Heart left ventricle (tissue), 16 donors: Measurements from ENCODE around the gene SSNA1. TPM values are rescaled to one million over a fixed set of nuclear protein-coding genes. Genes with fewer than 3 reads are reported as not detected.
A peak's percentile ranks its signal among the peaks of the same experiment; 100 is the strongest.

Source experiments
- ATAC-seq, 4 donors: fragments of 200-7000 bp; cut with Tn5 transposase; one replicate each; pipeline ENCODE4 v1.9.1; 2020 to 2022; ENCODE audit warnings: moderate library complexity in 4 of 4, mild to moderate bottlenecking in 3 of 4, moderate number of reproducible peaks in 1 of 4
- DNase-seq, 5 donors: peaks; one replicate each; pipeline ENCODE4 v3.0.0-alpha.2; 2020
- H3K27ac ChIP-seq, 12 donors: fragments of 200-600 bp; sonication (generic) in 4 of 12; one replicate each; pipeline versions ENCODE4 v1.5.0 to v1.8.0; 2016 to 2022; ENCODE audit warnings: mild to moderate bottlenecking in 2 of 12
- H3K27me3 ChIP-seq, 9 donors: fragments of 200-600 bp; sonication (generic) in 2 of 9; one replicate each; pipeline versions ENCODE4 v1.5.1 to v1.8.0; 2016 to 2022; ENCODE audit warnings: mild to moderate bottlenecking in 3 of 9
- H3K36me3 ChIP-seq, 9 donors: fragments of 200-600 bp; sonication (generic) in 2 of 9; one replicate each; pipeline versions ENCODE4 v1.5.0 to v1.8.0; 2018 to 2022; ENCODE audit warnings: mild to moderate bottlenecking in 2 of 9
- H3K4me1 ChIP-seq, 12 donors: fragments of 200-600 bp; sonication (generic) in 4 of 12; one replicate each; pipeline versions ENCODE4 v1.5.0 to v1.8.0; 2016 to 2022; ENCODE audit warnings: mild to moderate bottlenecking in 3 of 12
- H3K4me3 ChIP-seq, 12 donors: fragments of 200-600 bp; sonication (generic) in 4 of 12; one replicate each; pipeline versions ENCODE4 v1.5.0 to v1.8.0; 2017 to 2022; ENCODE audit warnings: mild to moderate bottlenecking in 9 of 12, moderate library complexity in 4 of 12
- H3K9me3 ChIP-seq, 12 donors: fragments of 200-600 bp; sonication (generic) in 4 of 12; one replicate each; pipeline versions ENCODE4 v1.5.0 to v1.8.0; 2016 to 2022; ENCODE audit warnings: mild to moderate bottlenecking in 1 of 12
- CTCF ChIP-seq, 12 donors: fragments of 200-600 bp; sonication (generic) in 4 of 12; IDR thresholded peaks; one replicate each; pipeline versions ENCODE4 v1.5.0 to v1.8.0; 2018 to 2022; ENCODE audit warnings: antibody characterized with exemption in 12 of 12, mild to moderate bottlenecking in 5 of 12
- POLR2A ChIP-seq, 2 donors: fragments of 450-650 bp; IDR thresholded peaks; one replicate each; pipeline ENCODE4 v1.6.1; 2017; ENCODE audit warnings: antibody characterized with exemption in 2 of 2, mild to moderate bottlenecking in 2 of 2, moderate library complexity in 2 of 2
- WGBS, 4 donors: extraction: QIAGEN DNeasy Blood & Tissue Kit in 2 of 4; methylation state at CpG; one replicate each; pipeline versions ENCODE4 v1.1.5 to v1.1.7; 2013 to 2018; 5-methylcytosine and 5-hydroxymethylcytosine counted together
- intact Hi-C, 10 donors: fragments of 100-400 bp; cut with DNase I; formaldehyde crosslinking; loops; one replicate each; pipeline versions ENCODE4 v1.11.1 to v1.14.2; 2022
- polyA plus RNA-seq, 2 donors: library from polyadenylated mRNA; stranded (reverse); fragments of 200-250 nt; gene quantifications; one replicate each; pipeline ENCODE4 v1.2.3, GENCODE V29; 2013
- total RNA-seq, 9 donors: library from RNA; depleted of rRNA in 2 of 9; stranded (reverse); fragments of >200 nt in 2 of 9; fragmentation: NEBNext Ultra II Directional in 3 of 9; extraction: Animal tissue kit (Norgen Biotek cat#: 25700) in 3 of 9; gene quantifications; one replicate each; pipeline versions ENCODE4 v1.1.0 to v1.2.4, GENCODE V29; 2016 to 2023
- donor health status: ischemic (EF 13 %, LVEDD 7.1; RV severe dilation, severe dysfunction).
- donor health status: healthy with polysubstance abuse.
- donor health status: DM: no; HTN: yes; CAD: no.
- donor health status: DM: no; HTN: no; CAD: no.
- donor health status: ischemic (EF 25% LVEDD 6.9; RV normal size, moderate dysfunction).
- donor health status: ischemic (EF 25% LVEDD 5.7; RV mildly dilated, moderate dysfunction).
- donor health status: healthy.
- donor health status: DM: yes; HTN: yes; CAD: no.
- donor health status: ischemic (EF 35%, LVEDD 5.7; RV mildly dilated, moderate dysfunction).
- donor health status: nonischemic (EF 11% LVEDD 7.7; RV severe dilation, severe dysfunction).
- donor health status: DM: yes; HTN: yes; CAD: no.
- donor health status: PGD.
- donor health status: ischemic (EF 29% LVEDD 5.4; RV normal size, mild dysfunction).
- donor health status: nonischemic (EF 23%, LVEDD 6.1; RV moderate dilation, normal function).

The SSNA1 gene
- total and polyA plus RNA-seq, 11 donors: 46.0 to 161 (median 67.7) TPM

GRCh38 chr9:137200311-137201204 lies 12.1 kb downstream of the SSNA1 start, which contains the start of gene TPRN:
TSS of gene TPRN (minus strand) at chr9:137200741. CDS start at chr9:137200711, 30 bp downstream.
- ATAC-seq: peak; percentile 97 to 99 (median 98)
- intact Hi-C loops: loop anchor here in 1 of 10 donors (1.0 kb wide), 1 partner anchor 12 kb away; the partner anchor contains the start of genes ANAPC2 and SSNA1

GRCh38 chr9:137201205-137201868 lies 12.9 kb downstream of the SSNA1 start:
- Histone ChIP-seq H3K36me3 (no peaks in the 10 kb centered on the region), H3K27ac (peak overlapping the region; percentile 48 to 99 (median 88)), H3K27me3 (no peaks in the 10 kb centered on the region), H3K4me3 (peak overlapping the region; percentile 15 to 94 (median 68)), H3K9me3 (no peaks in the 10 kb centered on the region), H3K4me1 (peaks cover 12 to 87% (median 74%) of the 10 kb centered on the region in 12 donors)
- TF ChIP-seq POLR2A (IDR thresholded peaks at IDR 0.05) (no peak), CTCF (IDR thresholded peaks at IDR 0.05) (no peak)
- intact Hi-C loops: no loop called here
- DNase-seq: no peak
- WGBS, 4 donors: 10 to 13% (median 13%) methylated on average over 23 of the region's 23 CpGs
- ATAC-seq: no peak

More at GRCh38 chr9:137200311-137201204, 12.1 kb downstream of the SSNA1 start, which contains the start of gene TPRN:
- Histone ChIP-seq H3K4me3 (peak within 1 kb of the TSS; percentile 23 to 94 (median 68)), H3K4me1 (peaks cover 10 to 88% (median 74%) of the 10 kb centered on the region in 12 donors), H3K9me3 (no peaks in the 10 kb centered on the region), H3K36me3 (no peaks in the 10 kb centered on the region), H3K27me3 (no peaks in the 10 kb centered on the region), H3K27ac (peak within 1 kb of the TSS; percentile 48 to 99 (median 88))
- peak; percentile 99 to 100 (median 100) for DNase-seq
- TF ChIP-seq POLR2A (IDR thresholded peaks at IDR 0.05) (peak; percentile 80 to 85), CTCF (IDR thresholded peaks at IDR 0.05) (peak in 1 of 12 donors; percentile 7)
- WGBS, 4 donors: 1% methylated on average over 18 to 118 of the region's 118 CpGs

DNA sequence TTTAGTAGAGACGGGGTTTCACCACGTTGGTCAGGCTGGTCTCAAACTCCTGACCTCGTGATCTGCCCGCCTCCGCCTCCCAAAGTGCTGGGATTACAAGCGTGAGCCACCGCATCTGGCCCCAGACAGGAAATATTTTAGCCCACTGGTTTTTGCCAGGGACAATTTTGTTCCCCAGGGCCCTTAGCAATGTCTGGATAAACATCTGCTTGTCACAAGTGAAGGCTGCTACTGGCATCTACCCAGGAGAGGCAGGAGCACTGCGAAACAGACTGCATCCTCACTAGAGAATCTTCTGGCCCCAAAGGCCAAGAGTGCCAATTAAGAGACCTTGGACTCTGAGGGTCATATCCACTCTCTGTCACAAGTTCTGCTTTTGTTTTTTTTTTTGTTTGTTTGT lies 14.5 kb downstream of the SSNA1 start:
- DNase-seq: no peak
- H3K36me3 ChIP-seq: peaks cover 0 to 4% (median 0%) of the 10 kb centered on the region in 9 donors
- no peak for TF ChIP-seq CTCF (IDR thresholded peaks at IDR 0.05)
- TF ChIP-seq POLR2A (IDR thresholded peaks at IDR 0.05): no peak
- peaks cover 12 to 83% (median 69%) of the 10 kb centered on the region in 12 donors for H3K4me1 ChIP-seq
- 56 to 74% (median 71%) methylated on average over 8 of the region's 8 CpGs for WGBS, 4 donors
- H3K4me3 ChIP-seq: peak overlapping the region in 1 of 12 donors; percentile 73
- ATAC-seq: no peak
- no peak overlapping the region for H3K27ac ChIP-seq
- no peaks in the 10 kb centered on the region for H3K9me3 ChIP-seq
- intact Hi-C loops: no loop called here
- H3K27me3 ChIP-seq: no peaks in the 10 kb centered on the region
